ENCODE results near the gene TMEM185B. TPM values are rescaled to one million over a fixed set of nuclear protein-coding genes. Genes with fewer than 3 reads are reported as not detected.

TMEM185B gene
- total and polyA plus RNA-seq, 8 donors, result 18.7 to 29.1 (median 24.8) TPM

DNA sequence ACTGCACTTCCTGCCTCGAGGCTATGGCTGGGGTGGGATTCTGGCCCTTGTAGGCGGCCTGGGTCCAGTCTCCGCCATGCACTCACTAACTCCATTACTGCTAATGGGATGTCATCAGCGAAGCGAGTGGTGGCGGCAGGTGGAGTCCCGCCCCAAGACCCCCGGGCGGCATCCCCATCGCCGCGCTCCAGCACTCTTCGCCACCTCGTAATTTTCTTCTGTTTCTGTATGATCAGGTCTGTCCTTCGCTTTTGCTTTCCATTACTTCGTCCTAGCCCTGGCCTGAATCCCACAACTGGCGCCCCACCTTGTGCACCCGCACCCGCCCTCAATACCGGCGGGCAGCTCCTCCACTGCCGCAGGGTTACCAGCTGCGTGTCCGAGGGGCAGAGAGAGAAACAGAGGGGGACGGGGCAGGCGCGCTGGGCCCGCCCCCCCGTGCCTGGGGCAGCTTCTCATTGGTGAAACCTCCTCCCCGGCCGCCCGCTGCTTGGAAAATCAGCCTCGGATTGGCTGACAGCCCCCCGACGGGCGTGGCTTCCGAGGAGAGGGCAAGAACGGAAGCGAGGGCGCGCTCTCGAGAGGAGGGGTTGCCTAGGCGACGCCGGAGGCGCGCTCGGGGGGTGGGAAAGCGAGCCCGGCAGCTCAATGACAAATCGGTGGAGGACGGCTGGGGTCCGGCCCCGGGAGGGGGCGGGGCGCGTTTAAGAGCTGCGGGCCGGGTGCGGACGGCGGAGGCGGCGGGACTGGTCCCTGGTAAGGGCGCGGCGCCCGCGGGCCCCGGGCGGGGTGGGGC lies 29.2 kb upstream of the TMEM185B start, which contains the start of gene RALB:
RALB (plus strand) TSS at position 628 of the 796 bp plus-strand sequence. CDS start 25,813 bp downstream, outside the sequence.
- DNase-seq, result peak; percentile 99 to 100 (median 100)
- no peaks in the 10 kb centered on the region for H3K27me3 ChIP-seq
- TF ChIP-seq, protein P1, sequence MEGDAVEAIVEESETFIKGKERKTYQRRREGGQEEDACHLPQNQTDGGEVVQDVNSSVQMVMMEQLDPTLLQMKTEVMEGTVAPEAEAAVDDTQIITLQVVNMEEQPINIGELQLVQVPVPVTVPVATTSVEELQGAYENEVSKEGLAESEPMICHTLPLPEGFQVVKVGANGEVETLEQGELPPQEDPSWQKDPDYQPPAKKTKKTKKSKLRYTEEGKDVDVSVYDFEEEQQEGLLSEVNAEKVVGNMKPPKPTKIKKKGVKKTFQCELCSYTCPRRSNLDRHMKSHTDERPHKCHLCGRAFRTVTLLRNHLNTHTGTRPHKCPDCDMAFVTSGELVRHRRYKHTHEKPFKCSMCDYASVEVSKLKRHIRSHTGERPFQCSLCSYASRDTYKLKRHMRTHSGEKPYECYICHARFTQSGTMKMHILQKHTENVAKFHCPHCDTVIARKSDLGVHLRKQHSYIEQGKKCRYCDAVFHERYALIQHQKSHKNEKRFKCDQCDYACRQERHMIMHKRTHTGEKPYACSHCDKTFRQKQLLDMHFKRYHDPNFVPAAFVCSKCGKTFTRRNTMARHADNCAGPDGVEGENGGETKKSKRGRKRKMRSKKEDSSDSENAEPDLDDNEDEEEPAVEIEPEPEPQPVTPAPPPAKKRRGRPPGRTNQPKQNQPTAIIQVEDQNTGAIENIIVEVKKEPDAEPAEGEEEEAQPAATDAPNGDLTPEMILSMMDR (IDR thresholded peaks at IDR 0.05), result no peak
- H3K9me3 ChIP-seq, result no peaks in the 10 kb centered on the region
- ATAC-seq, result peak; percentile 95
- intact Hi-C loops (cut with DNase I), result no loop called here
- H3K36me3 ChIP-seq, result no peaks in the 10 kb centered on the region
- peak within 1 kb of the TSS; percentile 67 to 78 for H3K4me3 ChIP-seq
- H3K4me1 ChIP-seq, result peaks cover 17 to 47% of the 10 kb centered on the region in 2 donors
- H3K27ac ChIP-seq, result peak within 1 kb of the TSS; percentile 95 to 98

DNA sequence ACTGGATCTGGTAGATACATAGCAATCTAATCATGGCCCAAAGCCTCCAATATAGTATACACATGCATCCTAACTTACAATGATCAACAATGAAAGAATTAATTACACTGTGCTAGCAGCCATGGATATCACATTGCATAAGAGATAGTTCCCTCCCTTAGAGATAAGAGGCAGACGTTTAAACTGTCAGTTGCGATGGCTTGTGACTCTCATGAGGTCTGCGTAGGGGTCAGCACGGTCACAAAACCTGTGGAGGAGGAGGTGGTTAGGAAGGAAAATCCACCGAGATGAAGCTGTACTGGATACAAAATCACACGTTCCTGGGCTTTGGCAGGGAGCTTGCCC lies 28.7 kb upstream of the TMEM185B start:
- TF ChIP-seq, protein P1 (IDR thresholded peaks at IDR 0.05), result no peak
- ATAC-seq, result peak; percentile 1
- intact Hi-C loops (cut with DNase I), result no loop called here
- no peaks in the 10 kb centered on the region for H3K9me3 ChIP-seq
- H3K4me3 ChIP-seq, result peak overlapping the region; percentile 67 to 78
- peaks cover 12 to 41% of the 10 kb centered on the region in 2 donors for H3K4me1 ChIP-seq
- H3K27ac ChIP-seq, result peak overlapping the region; percentile 65 to 98
- no peaks in the 10 kb centered on the region for H3K36me3 ChIP-seq
- no peak for DNase-seq
- no peaks in the 10 kb centered on the region for H3K27me3 ChIP-seq

DNA sequence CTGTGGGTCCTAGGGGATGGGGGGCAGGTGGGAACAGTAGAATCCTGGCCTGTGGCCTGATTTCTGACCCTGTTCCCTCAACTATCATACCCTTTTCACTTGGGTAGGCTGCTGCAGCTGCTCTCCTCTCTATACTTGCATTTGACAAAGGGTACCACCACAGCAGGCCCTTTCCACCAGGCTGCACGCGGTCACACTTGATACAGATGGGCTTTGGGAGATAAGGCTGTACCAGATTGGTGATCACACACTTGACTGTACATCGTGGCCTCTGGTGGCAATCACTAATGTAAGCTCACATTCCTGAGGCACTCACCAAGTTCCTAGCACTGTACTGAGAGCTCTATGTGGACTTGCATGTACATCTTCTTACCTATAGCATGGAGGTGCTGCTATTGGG lies 27.9 kb upstream of the TMEM185B start:
- no peak overlapping the region for H3K27ac ChIP-seq
- H3K9me3 ChIP-seq, result no peaks in the 10 kb centered on the region
- intact Hi-C loops (cut with DNase I), result no loop called here
- no peak overlapping the region for H3K4me3 ChIP-seq
- H3K4me1 ChIP-seq, result peaks cover 9 to 33% of the 10 kb centered on the region in 2 donors
- no peaks in the 10 kb centered on the region for H3K27me3 ChIP-seq
- no peak for ATAC-seq
- DNase-seq, result no peak
- TF ChIP-seq, protein P1 (IDR thresholded peaks at IDR 0.05), result no peak
- H3K36me3 ChIP-seq, result no peaks in the 10 kb centered on the region

DNA sequence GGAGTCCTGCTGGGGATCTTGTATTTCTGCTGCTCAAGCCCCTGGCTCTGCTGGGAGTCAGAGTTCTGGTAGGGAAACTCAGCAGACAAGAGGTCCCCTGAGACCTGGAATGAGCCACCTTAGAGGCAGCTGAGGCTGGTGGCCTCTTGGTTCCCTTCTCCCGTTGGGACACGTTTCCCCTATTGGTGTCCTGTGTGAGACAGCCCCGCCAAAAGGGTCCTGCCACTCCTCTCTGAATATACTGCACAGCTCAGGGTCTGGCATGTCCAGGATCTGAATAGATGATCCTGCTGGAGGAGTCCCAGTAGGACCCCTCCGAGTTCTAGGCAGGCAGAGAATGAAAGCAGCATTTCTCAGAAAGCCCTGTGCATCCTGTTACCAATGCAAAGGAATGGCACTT lies 27.4 kb upstream of the TMEM185B start:
- no peak for ATAC-seq
- Histone ChIP-seq H3K4me1 (peaks cover 9 to 33% of the 10 kb centered on the region in 2 donors), H3K27me3 (no peaks in the 10 kb centered on the region), H3K36me3 (no peaks in the 10 kb centered on the region), H3K27ac (no peak overlapping the region), H3K9me3 (no peaks in the 10 kb centered on the region), H3K4me3 (no peak overlapping the region)
- DNase-seq, result no peak
- TF ChIP-seq, protein P1 (IDR thresholded peaks at IDR 0.05), result no peak
- intact Hi-C loops (cut with DNase I), result no loop called here

DNA sequence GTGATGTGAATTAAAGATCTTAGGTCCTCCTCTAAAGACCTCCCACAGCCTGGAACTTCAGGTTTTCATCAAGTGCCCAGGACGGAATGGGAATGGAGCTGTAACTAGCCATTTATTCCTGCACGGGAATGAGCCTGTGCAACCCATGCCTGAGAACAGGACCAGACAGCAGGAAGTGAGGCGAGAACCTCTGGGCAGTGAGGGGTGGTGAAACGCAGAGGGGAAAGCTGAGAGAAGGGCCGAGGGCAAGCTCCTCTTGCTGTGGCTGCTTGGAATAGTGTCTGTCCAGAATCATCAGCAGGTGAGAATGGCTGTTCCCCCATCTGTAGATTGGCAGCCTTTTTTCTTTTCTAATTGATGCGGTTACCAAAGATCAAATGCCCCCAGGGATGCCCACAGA lies 24.7 kb upstream of the TMEM185B start:
- peaks cover 4 to 26% of the 10 kb centered on the region in 2 donors for H3K4me1 ChIP-seq
- no peak for DNase-seq
- intact Hi-C loops (cut with DNase I), result no loop called here
- no peak for ATAC-seq
- no peaks in the 10 kb centered on the region for H3K27me3 ChIP-seq
- TF ChIP-seq, protein P1 (IDR thresholded peaks at IDR 0.05), result no peak
- H3K9me3 ChIP-seq, result peaks cover 0 to 8% of the 10 kb centered on the region in 2 donors
- no peak overlapping the region for H3K27ac ChIP-seq
- no peaks in the 10 kb centered on the region for H3K36me3 ChIP-seq
- H3K4me3 ChIP-seq, result no peak overlapping the region
